ENCODE results near the gene CARNS1.

DNA sequence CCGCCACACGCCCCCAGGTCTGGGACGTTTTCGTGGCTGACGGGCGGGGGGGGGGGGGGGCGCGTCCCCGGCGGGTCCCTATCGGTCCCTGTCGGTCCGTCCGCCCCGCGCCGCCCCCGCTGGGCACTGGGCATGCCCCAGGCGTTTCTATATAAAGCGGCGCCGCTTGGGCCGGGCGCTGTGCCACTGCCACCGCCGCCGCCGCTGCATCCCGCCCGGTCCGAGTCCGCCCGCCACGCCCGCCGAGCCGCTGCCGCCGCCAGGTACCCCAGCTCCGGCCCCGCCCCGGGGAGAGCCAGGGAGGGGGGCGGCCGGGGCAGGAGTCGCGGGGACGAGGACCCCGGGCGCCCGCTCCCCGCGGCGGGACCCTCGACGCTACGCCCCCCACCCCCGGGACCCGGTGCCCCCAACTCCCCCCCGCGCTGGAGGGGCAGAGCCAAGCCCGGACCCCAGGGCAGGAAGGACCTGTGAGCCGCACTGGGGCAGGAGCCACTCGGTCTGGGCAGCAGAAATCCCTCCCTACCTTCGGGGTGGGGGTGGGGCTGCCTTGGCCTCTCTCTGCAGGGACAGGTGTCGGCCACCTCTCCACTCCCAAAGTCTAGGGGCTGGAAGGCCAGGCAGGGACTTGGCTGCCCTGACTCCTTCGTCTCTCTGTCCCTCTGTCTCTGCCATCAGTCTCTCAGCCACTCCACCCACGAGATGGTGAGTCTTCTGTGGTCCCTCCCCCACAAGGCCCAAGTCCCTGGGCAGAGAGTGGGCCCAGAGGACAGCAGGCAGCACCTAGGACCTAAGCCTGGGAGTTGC lies at the start of gene CARNS1:
- no peak for TF ChIP-seq EZH2 (IDR thresholded peaks at IDR 0.05; ENCODE audit: insufficient read depth, low read length)
- TF ChIP-seq, protein P1, sequence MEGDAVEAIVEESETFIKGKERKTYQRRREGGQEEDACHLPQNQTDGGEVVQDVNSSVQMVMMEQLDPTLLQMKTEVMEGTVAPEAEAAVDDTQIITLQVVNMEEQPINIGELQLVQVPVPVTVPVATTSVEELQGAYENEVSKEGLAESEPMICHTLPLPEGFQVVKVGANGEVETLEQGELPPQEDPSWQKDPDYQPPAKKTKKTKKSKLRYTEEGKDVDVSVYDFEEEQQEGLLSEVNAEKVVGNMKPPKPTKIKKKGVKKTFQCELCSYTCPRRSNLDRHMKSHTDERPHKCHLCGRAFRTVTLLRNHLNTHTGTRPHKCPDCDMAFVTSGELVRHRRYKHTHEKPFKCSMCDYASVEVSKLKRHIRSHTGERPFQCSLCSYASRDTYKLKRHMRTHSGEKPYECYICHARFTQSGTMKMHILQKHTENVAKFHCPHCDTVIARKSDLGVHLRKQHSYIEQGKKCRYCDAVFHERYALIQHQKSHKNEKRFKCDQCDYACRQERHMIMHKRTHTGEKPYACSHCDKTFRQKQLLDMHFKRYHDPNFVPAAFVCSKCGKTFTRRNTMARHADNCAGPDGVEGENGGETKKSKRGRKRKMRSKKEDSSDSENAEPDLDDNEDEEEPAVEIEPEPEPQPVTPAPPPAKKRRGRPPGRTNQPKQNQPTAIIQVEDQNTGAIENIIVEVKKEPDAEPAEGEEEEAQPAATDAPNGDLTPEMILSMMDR (IDR thresholded peaks at IDR 0.05; ENCODE audit: insufficient read depth, low read depth, low read length) = no peak

Data from astrocyte (in vitro differentiated cells and primary cell).